Measurements from ENCODE around the gene ZNF32.
A peak's percentile ranks its signal among the peaks of the same experiment; 100 is the strongest.
"Not testable (repeated sequence)": the region's sequence is repeated elsewhere in the genome, so short reads cannot be mapped to it uniquely, and the experiment has no call there.

ZNF32 gene

GRCh38 chr10:43606323-43607198, 42.1 kb downstream of the ZNF32 start, which contains the start of gene ZNF485:
Gene ZNF485, plus strand, starts transcription at chr10:43606438. Its CDS starts 613 bp downstream, at chr10:43607051.
- Histone ChIP-seq H3K9ac (ENCODE audit: insufficient read length) (peak within 1 kb of the TSS; percentile 62), H3K4me3 (peak within 1 kb of the TSS; percentile 78), H3K9me3 (ENCODE audit: low read depth, low read length) (no peaks in the 10 kb centered on the region), H3K27ac (no peak within 1 kb of the TSS), H3K36me3 (ENCODE audit: insufficient read depth, low read length) (no peaks in the 10 kb centered on the region; the same call in 1 of the 2 replicates)
- no peak for DNase-seq (ENCODE audit: low read depth, low spot score)
- peak; percentile 78 for TF ChIP-seq POLR2AphosphoS5 (IDR thresholded peaks at IDR 0.05; ENCODE audit: borderline replicate concordance, low read depth, low read length)
- no peak for TF ChIP-seq FOXP2 (optimal IDR thresholded peaks at IDR 0.05; ENCODE audit: control extremely low read depth, extremely low read length, insufficient read depth)

- TF ChIP-seq FOXP2 (optimal IDR thresholded peaks at IDR 0.05; ENCODE audit: control extremely low read depth, extremely low read length, insufficient read depth), result no peak
- no peak for TF ChIP-seq POLR2AphosphoS5 (IDR thresholded peaks at IDR 0.05; ENCODE audit: borderline replicate concordance, low read depth, low read length)
- no peak for TF ChIP-seq EZH2 (IDR thresholded peaks at IDR 0.05)
- H3K9ac ChIP-seq (ENCODE audit: insufficient read length), result no peak overlapping the region
- no peak overlapping the region for H3K27ac ChIP-seq
- DNase-seq (ENCODE audit: low read depth, low spot score), result no peak
- H3K36me3 ChIP-seq (ENCODE audit: insufficient read depth, low read length), result no peaks in the 10 kb centered on the region; the same call in 1 of the 2 replicates
- H3K4me3 ChIP-seq, result peak overlapping the region; percentile 78
- no peaks in the 10 kb centered on the region for H3K9me3 ChIP-seq (ENCODE audit: low read depth, low read length)
Observed at GRCh38 chr10:43605850-43606322, 42.8 kb downstream of the ZNF32 start.

- not testable (repeated sequence) for H3K36me3 ChIP-seq (ENCODE audit: insufficient read depth, low read length); H3K9ac ChIP-seq (ENCODE audit: insufficient read length); H3K27ac ChIP-seq; DNase-seq (ENCODE audit: low read depth, low spot score); H3K9me3 ChIP-seq (ENCODE audit: low read depth, low read length); H3K4me3 ChIP-seq
Observed at GRCh38 chr10:43601576-43601975, 47.1 kb downstream of the ZNF32 start.

GRCh38 chr10:43599333-43599732, 49.3 kb downstream of the ZNF32 start:
- Histone ChIP-seq H3K4me3 (no peak overlapping the region), H3K27ac (no peak overlapping the region), H3K9me3 (ENCODE audit: low read depth, low read length) (no peaks in the 10 kb centered on the region), H3K9ac (ENCODE audit: insufficient read length) (no peak overlapping the region), H3K36me3 (ENCODE audit: insufficient read depth, low read length) (no peaks in the 10 kb centered on the region)
- TF ChIP-seq POLR2AphosphoS5 (IDR thresholded peaks at IDR 0.05; ENCODE audit: borderline replicate concordance, low read depth, low read length) (no peak), EZH2 (IDR thresholded peaks at IDR 0.05) (no peak), FOXP2 (optimal IDR thresholded peaks at IDR 0.05; ENCODE audit: control extremely low read depth, extremely low read length, insufficient read depth) (no peak)
- DNase-seq (ENCODE audit: low read depth, low spot score), result no peak

GRCh38 chr10:43598446-43598845, 50.2 kb downstream of the ZNF32 start:
- H3K27ac ChIP-seq, result no peak overlapping the region
- H3K4me3 ChIP-seq, result no peak overlapping the region
- H3K36me3 ChIP-seq (ENCODE audit: insufficient read depth, low read length), result no peaks in the 10 kb centered on the region
- TF ChIP-seq FOXP2 (optimal IDR thresholded peaks at IDR 0.05; ENCODE audit: control extremely low read depth, extremely low read length, insufficient read depth) (no peak), POLR2AphosphoS5 (IDR thresholded peaks at IDR 0.05; ENCODE audit: borderline replicate concordance, low read depth, low read length) (no peak), EZH2 (IDR thresholded peaks at IDR 0.05) (no peak)
- no peak for DNase-seq (ENCODE audit: low read depth, low spot score)
- no peak overlapping the region for H3K9ac ChIP-seq (ENCODE audit: insufficient read length)
- H3K9me3 ChIP-seq (ENCODE audit: low read depth, low read length), result no peaks in the 10 kb centered on the region

- H3K9ac ChIP-seq (ENCODE audit: insufficient read length), result no peak overlapping the region
- no peak for DNase-seq (ENCODE audit: low read depth, low spot score)
- H3K36me3 ChIP-seq (ENCODE audit: insufficient read depth, low read length), result no peaks in the 10 kb centered on the region
- H3K27ac ChIP-seq, result no peak overlapping the region
- H3K4me3 ChIP-seq, result no peak overlapping the region
- H3K9me3 ChIP-seq (ENCODE audit: low read depth, low read length), result no peaks in the 10 kb centered on the region
- TF ChIP-seq POLR2AphosphoS5 (IDR thresholded peaks at IDR 0.05; ENCODE audit: borderline replicate concordance, low read depth, low read length), result no peak
- no peak for TF ChIP-seq EZH2 (IDR thresholded peaks at IDR 0.05)
- no peak for TF ChIP-seq FOXP2 (optimal IDR thresholded peaks at IDR 0.05; ENCODE audit: control extremely low read depth, extremely low read length, insufficient read depth)
Observed at GRCh38 chr10:43596546-43596945, 52.1 kb downstream of the ZNF32 start.

- no peak for DNase-seq (ENCODE audit: low read depth, low spot score)
- Histone ChIP-seq H3K9ac (ENCODE audit: insufficient read length) (no peak overlapping the region), H3K9me3 (ENCODE audit: low read depth, low read length) (no peaks in the 10 kb centered on the region), H3K4me3 (no peak overlapping the region), H3K36me3 (ENCODE audit: insufficient read depth, low read length) (no peaks in the 10 kb centered on the region), H3K27ac (no peak overlapping the region)
- TF ChIP-seq EZH2 (IDR thresholded peaks at IDR 0.05), result no peak
- no peak for TF ChIP-seq FOXP2 (optimal IDR thresholded peaks at IDR 0.05; ENCODE audit: control extremely low read depth, extremely low read length, insufficient read depth)
- no peak for TF ChIP-seq POLR2AphosphoS5 (IDR thresholded peaks at IDR 0.05; ENCODE audit: borderline replicate concordance, low read depth, low read length)
Observed at GRCh38 chr10:43595739-43596298, 52.9 kb downstream of the ZNF32 start.

- TF ChIP-seq FOXP2 (optimal IDR thresholded peaks at IDR 0.05; ENCODE audit: control extremely low read depth, extremely low read length, insufficient read depth) (no peak), POLR2AphosphoS5 (IDR thresholded peaks at IDR 0.05; ENCODE audit: borderline replicate concordance, low read depth, low read length) (no peak), EZH2 (IDR thresholded peaks at IDR 0.05) (no peak)
Observed at GRCh38 chr10:43594944-43595589, 53.6 kb downstream of the ZNF32 start.

More at GRCh38 chr10:43594944-43595589, 53.6 kb downstream of the ZNF32 start:
- no peak overlapping the region for H3K27ac ChIP-seq
- H3K36me3 ChIP-seq (ENCODE audit: insufficient read depth, low read length), result no peaks in the 10 kb centered on the region
- no peaks in the 10 kb centered on the region for H3K9me3 ChIP-seq (ENCODE audit: low read depth, low read length)
- DNase-seq (ENCODE audit: low read depth, low spot score), result no peak
- no peak overlapping the region for H3K9ac ChIP-seq (ENCODE audit: insufficient read length)
- H3K4me3 ChIP-seq, result no peak overlapping the region
